GM19468 (cell line): ENCODE measurements around the gene ULK4.
"Not testable (repeated sequence)": the region's sequence is repeated elsewhere in the genome, so short reads cannot be mapped to it uniquely, and the experiment has no call there.

Source experiments
- ATAC-seq: cut with Tn5 transposase; IDR thresholded peaks from one replicate; pipeline ENCODE4 v1.9.1; 2021; ENCODE audit warnings: mild to moderate bottlenecking, moderate library complexity, moderate number of reproducible peaks; ENCODE audit not compliant: unreplicated experiment; ENCODE audit errors: extremely low read depth

ULK4 gene

GRCh38 chr3:41599127-41599484 lies 362.8 kb downstream of the ULK4 start:
- ATAC-seq, result no peak

- no peak for ATAC-seq
Observed at GRCh38 chr3:41598402-41599126, 363.3 kb downstream of the ULK4 start.

- ATAC-seq, result no peak
Observed at GRCh38 chr3:41593774-41594173, 368.1 kb downstream of the ULK4 start.

GRCh38 chr3:41592753-41593510 lies 369.0 kb downstream of the ULK4 start:
- ATAC-seq, result no peak

GRCh38 chr3:41583014-41583413 lies 378.9 kb downstream of the ULK4 start:
- ATAC-seq, result no peak

GRCh38 chr3:41581700-41582099 lies 380.2 kb downstream of the ULK4 start:
- ATAC-seq, result peak; percentile 95

- no peak for ATAC-seq
Observed at GRCh38 chr3:41580274-41580959, 381.5 kb downstream of the ULK4 start.

- no peak for ATAC-seq
Observed at GRCh38 chr3:41579861-41580260, 382.0 kb downstream of the ULK4 start.

- no peak for ATAC-seq
Observed at GRCh38 chr3:41578798-41579197, 383.1 kb downstream of the ULK4 start.

GRCh38 chr3:41575724-41576123 lies 386.2 kb downstream of the ULK4 start:
- ATAC-seq, result no peak

GRCh38 chr3:41574900-41575299 lies 387.0 kb downstream of the ULK4 start:
- no peak for ATAC-seq

- no peak for ATAC-seq
Observed at GRCh38 chr3:41573591-41573990, 388.3 kb downstream of the ULK4 start.

GRCh38 chr3:41572092-41572491 lies 389.8 kb downstream of the ULK4 start:
- ATAC-seq, result no peak

GRCh38 chr3:41569632-41570305 lies 392.1 kb downstream of the ULK4 start:
- no peak for ATAC-seq

GRCh38 chr3:41565948-41566514 lies 395.9 kb downstream of the ULK4 start:
- ATAC-seq, result no peak

- no peak for ATAC-seq
Observed at GRCh38 chr3:41565003-41565402, 396.9 kb downstream of the ULK4 start.

GRCh38 chr3:41556245-41556644 lies 405.7 kb downstream of the ULK4 start:
- not testable (repeated sequence) for ATAC-seq

GRCh38 chr3:41532976-41533375 lies 428.9 kb downstream of the ULK4 start:
- ATAC-seq, result no peak

GRCh38 chr3:41526995-41527573 lies 434.8 kb downstream of the ULK4 start:
- no peak for ATAC-seq
